ENCODE results near the gene ZNRF3.
A peak's percentile ranks its signal among the peaks of the same experiment; 100 is the strongest.

GRCh38 chr22:28896611-28897010 is 13.2 kb downstream of the ZNRF3 start:
- TF ChIP-seq TAF1 (IDR thresholded peaks at IDR 0.05; ENCODE audit: low read depth) (no peak), REST (IDR thresholded peaks at IDR 0.05; ENCODE audit: low read depth) (no peak), CEBPB (IDR thresholded peaks at IDR 0.05) (no peak), RAD21 (IDR thresholded peaks at IDR 0.05; ENCODE audit: low read depth) (no peak), FOXM1 (IDR thresholded peaks at IDR 0.05; ENCODE audit: borderline replicate concordance, low read depth) (no peak), EP300 (IDR thresholded peaks at IDR 0.05; ENCODE audit: borderline replicate concordance) (no peak), NFIC (IDR thresholded peaks at IDR 0.05) (no peak), YY1 (IDR thresholded peaks at IDR 0.05; ENCODE audit: low read depth) (no peak), TEAD4 (IDR thresholded peaks at IDR 0.05) (peak; percentile 58), ZBTB7A (IDR thresholded peaks at IDR 0.05; ENCODE audit: low read depth) (no peak)

Measured in Ishikawa (cell line).